GM18858 (cell line): Measurements from ENCODE around the gene TFB1M.

Experiments
- ATAC-seq: cut with Tn5 transposase; IDR thresholded peaks from one replicate; pipeline ENCODE4 v1.9.1; 2021; ENCODE audit not compliant: unreplicated experiment

Gene TFB1M

GRCh38 chr6:155265843-155266535, 48.3 kb downstream of the TFB1M start:
- ATAC-seq, result no peak

- ATAC-seq, result no peak
Measured at GRCh38 chr6:155264693-155265320, 49.5 kb downstream of the TFB1M start.

GRCh38 chr6:155263373-155264063, 50.8 kb downstream of the TFB1M start, which contains the start of gene CLDN20:
Gene CLDN20 (plus strand): TSS chr6:155264013. CDS start chr6:155275720, 11,707 bp downstream.
- no peak for ATAC-seq

GRCh38 chr6:155262655-155263054, 51.6 kb downstream of the TFB1M start:
- no peak for ATAC-seq

- no peak for ATAC-seq
Measured at GRCh38 chr6:155261111-155261900, 53.0 kb downstream of the TFB1M start.

GRCh38 chr6:155260686-155261085, 53.6 kb downstream of the TFB1M start:
- ATAC-seq, result peak; percentile 69

GRCh38 chr6:155259897-155260296, 54.4 kb downstream of the TFB1M start:
- ATAC-seq, result no peak

GRCh38 chr6:155259204-155259603, 55.1 kb downstream of the TFB1M start:
- ATAC-seq, result no peak

GRCh38 chr6:155257796-155258195, 56.5 kb downstream of the TFB1M start:
- no peak for ATAC-seq

GRCh38 chr6:155256122-155256795, 58.0 kb downstream of the TFB1M start:
- no peak for ATAC-seq

- no peak for ATAC-seq
Measured at GRCh38 chr6:155254139-155254538, 60.1 kb downstream of the TFB1M start.

- ATAC-seq, result no peak
Measured at GRCh38 chr6:155253337-155253736, 60.9 kb downstream of the TFB1M start.

- ATAC-seq, result no peak
Measured at GRCh38 chr6:155252581-155252980, 61.7 kb downstream of the TFB1M start.

GRCh38 chr6:155250701-155251381, 63.4 kb downstream of the TFB1M start:
- ATAC-seq, result no peak

- peak; percentile 52 for ATAC-seq
Measured at GRCh38 chr6:155248008-155249001, 66.0 kb downstream of the TFB1M start.

- no peak for ATAC-seq
Measured at GRCh38 chr6:155247618-155248007, 66.7 kb downstream of the TFB1M start.

GRCh38 chr6:155246825-155247224, 67.5 kb downstream of the TFB1M start:
- ATAC-seq, result no peak

GRCh38 chr6:155245831-155246230, 68.5 kb downstream of the TFB1M start:
- ATAC-seq, result no peak

- no peak for ATAC-seq
Measured at GRCh38 chr6:155245193-155245592, 69.1 kb downstream of the TFB1M start.
